H1 (cell line): ENCODE results near the gene PCDHAC1. TPM values are rescaled to one million over a fixed set of nuclear protein-coding genes. Genes with fewer than 3 reads are reported as not detected.

Experiments used
- CTCF ChIA-PET: fragments of 300-600 bp; sonication (Branson Sonifier 250); formaldehyde crosslinking; loops from one replicate; lab custom pipeline; 2021; ENCODE audit not compliant: partially characterized antibody; lab: Charles Lee
- POLR2A ChIA-PET: fragments of 300-600 bp; sonication (Branson Sonifier 250); formaldehyde crosslinking; loops from one replicate; lab custom pipeline; 2021; ENCODE audit warnings: inconsistent platforms; ENCODE audit not compliant: partially characterized antibody; lab: Charles Lee
- DNase-seq, 2 experiments: peaks; one replicate each; pipeline versions ENCODE4 v3.0.0 to v3.0.0-alpha.2; 2010 to 2022; ENCODE audit warnings: low spot score in 2 of 2, low read depth in 1 of 2, mixed read lengths in 1 of 2
- FAIRE-seq: peaks from 2 replicates; lab custom pipeline; 2011; peaks lifted over from hg19 to GRCh38; lab: Jason Lieb, UNC
- H2AFZ ChIP-seq: 2 replicates; pipeline ENCODE4 v1.8.1; 2012; ENCODE audit warnings: low read length, inconsistent platforms
- H2AK5ac ChIP-seq: 2 replicates; pipeline ENCODE4 v1.6.1; 2013; ENCODE audit warnings: low read depth, low read length
- H2BK120ac ChIP-seq: replicated peaks from 2 replicates; pipeline ENCODE3; 2013; ENCODE audit warnings: low read depth, low read length, inconsistent platforms
- H2BK12ac ChIP-seq: 2 replicates; pipeline ENCODE4 v1.6.1; 2013; ENCODE audit warnings: low read depth, low read length
- H2BK15ac ChIP-seq: 2 replicates; pipeline ENCODE4 v1.6.1; 2013; ENCODE audit warnings: low read length
- H2BK20ac ChIP-seq: 2 replicates; pipeline ENCODE4 v1.6.1; 2013; ENCODE audit warnings: low read length
- H2BK5ac ChIP-seq: 2 replicates; pipeline ENCODE4 v1.6.1; 2013; ENCODE audit warnings: low read depth, low read length
- H3K14ac ChIP-seq: 2 replicates; pipeline ENCODE4 v1.6.1; 2013; ENCODE audit warnings: inconsistent platforms; ENCODE audit not compliant: insufficient read length
- H3K18ac ChIP-seq: 2 replicates; pipeline ENCODE4 v1.6.1; 2013; ENCODE audit warnings: low read length; ENCODE audit errors: extremely low read depth
- H3K23ac ChIP-seq: 2 replicates; pipeline ENCODE4 v1.6.1; 2013; ENCODE audit warnings: inconsistent platforms; ENCODE audit not compliant: insufficient read length
- H3K23me2 ChIP-seq: 2 replicates; pipeline ENCODE4 v1.6.1; 2013; ENCODE audit warnings: low read depth, low read length
- H3K27ac ChIP-seq: 2 replicates; pipeline ENCODE4 v1.6.1; 2011; ENCODE audit warnings: low read depth, low read length, inconsistent platforms
- H3K27me3 ChIP-seq, 4 experiments: replicated peaks in 1 of 4; 1 replicate in 1 of 4; 2 replicates in 3 of 4; pipeline versions ENCODE4 v1.6.1 to v1.8.1; 2011 to 2013; ENCODE audit warnings: low read length in 3 of 4, mild to moderate bottlenecking in 3 of 4, inconsistent platforms in 2 of 4, mixed read lengths in 2 of 4, moderate library complexity in 1 of 4; ENCODE audit not compliant: control insufficient read depth in 3 of 4, insufficient read depth in 3 of 4; ENCODE audit errors: extremely low read depth in 1 of 4
- H3K36me3 ChIP-seq, 4 experiments: 2 replicates each; pipeline versions ENCODE4 v1.6.1 to v1.8.1; 2011 to 2013; ENCODE audit warnings: mild to moderate bottlenecking in 4 of 4, low read length in 3 of 4, moderate library complexity in 2 of 4, control low read depth in 1 of 4, inconsistent platforms in 1 of 4; ENCODE audit not compliant: insufficient read depth in 4 of 4, control insufficient read depth in 2 of 4
- H3K4ac ChIP-seq: replicated peaks from 2 replicates; pipeline ENCODE3; 2013; ENCODE audit warnings: low read length, low read depth, mixed read lengths, inconsistent platforms; ENCODE audit not compliant: insufficient read length
- H3K4me1 ChIP-seq, 4 experiments: replicated peaks in 1 of 4; 1 replicate in 1 of 4; 2 replicates in 3 of 4; pipeline versions ENCODE4 v1.6.1 to v1.8.1; 2011 to 2013; ENCODE audit warnings: low read length in 3 of 4, inconsistent platforms in 2 of 4, mixed read lengths in 1 of 4; ENCODE audit not compliant: insufficient read depth in 4 of 4, control insufficient read depth in 3 of 4
- H3K4me2 ChIP-seq, 2 experiments: 2 replicates each; pipeline versions ENCODE4 v1.6.1 to v1.8.1; 2011 to 2013; ENCODE audit warnings: low read depth in 2 of 2, low read length in 2 of 2, control low read depth in 1 of 2, inconsistent platforms in 1 of 2, mild to moderate bottlenecking in 1 of 2; ENCODE audit not compliant: insufficient read depth in 1 of 2
- H3K4me3 ChIP-seq, 4 experiments: fragments of 200-600, 300-600 bp in 1 of 4; sonication (generic), shearing (Covaris generic), sonication (Bioruptor Twin) in 1 of 4; 2 replicates each; pipeline versions ENCODE4 v1.5.1 to v1.8.1; 2011 to 2016; ENCODE audit warnings: low read length in 4 of 4, low read depth in 3 of 4, control low read depth in 2 of 4, inconsistent platforms in 2 of 4, mild to moderate bottlenecking in 2 of 4, mixed read lengths in 1 of 4, moderate library complexity in 1 of 4; ENCODE audit not compliant: insufficient read depth in 2 of 4; ENCODE audit errors: extremely low read depth in 1 of 4
- H3K56ac ChIP-seq: replicated peaks from 2 replicates; pipeline ENCODE3; 2013; ENCODE audit warnings: low read depth, mild to moderate bottlenecking, mixed read lengths, low read length, inconsistent platforms; ENCODE audit not compliant: insufficient read length
- H3K79me1 ChIP-seq: 2 replicates; pipeline ENCODE4 v1.6.1; 2013; ENCODE audit warnings: low read depth, low read length, control low read depth
- H3K79me2 ChIP-seq, 2 experiments: 2 replicates each; pipeline versions ENCODE4 v1.6.1 to v1.8.1; 2012 to 2013; ENCODE audit warnings: low read length in 2 of 2, mild to moderate bottlenecking in 2 of 2, inconsistent platforms in 1 of 2; ENCODE audit not compliant: insufficient read depth in 2 of 2, control insufficient read depth in 1 of 2
- H3K9ac ChIP-seq, 4 experiments: replicated peaks in 1 of 4; 1 replicate in 1 of 4; 2 replicates in 3 of 4; pipeline versions ENCODE4 v1.6.1 to v1.8.1; 2011 to 2013; ENCODE audit warnings: low read depth in 3 of 4, low read length in 3 of 4, control low read depth in 2 of 4, mild to moderate bottlenecking in 2 of 4, moderate library complexity in 2 of 4, inconsistent platforms in 1 of 4; ENCODE audit errors: extremely low read depth in 1 of 4
- H3K9me3 ChIP-seq, 2 experiments: 2 replicates each; pipeline versions ENCODE4 v1.6.1 to v1.8.1; 2012 to 2013; ENCODE audit warnings: mild to moderate bottlenecking in 2 of 2, moderate library complexity in 2 of 2, control low read depth in 1 of 2, inconsistent platforms in 1 of 2, low read depth in 1 of 2, low read length in 1 of 2, mixed read lengths in 1 of 2; ENCODE audit not compliant: insufficient read depth in 2 of 2
- H4K20me1 ChIP-seq, 2 experiments: replicated peaks in 1 of 2; 2 replicates each; pipeline versions ENCODE3 to v1.8.1; 2011 to 2013; ENCODE audit warnings: inconsistent platforms in 2 of 2, low read length in 2 of 2, mild to moderate bottlenecking in 1 of 2; ENCODE audit not compliant: insufficient read depth in 2 of 2, control insufficient read depth in 1 of 2
- H4K5ac ChIP-seq: 2 replicates; pipeline ENCODE4 v1.6.1; 2013; ENCODE audit warnings: low read length, low read depth, mixed read lengths, inconsistent platforms; ENCODE audit not compliant: insufficient read length
- H4K8ac ChIP-seq: 2 replicates; pipeline ENCODE4 v1.8.0; 2013; ENCODE audit warnings: mild to moderate bottlenecking, moderate library complexity, low read length, inconsistent platforms; ENCODE audit not compliant: insufficient read depth; ENCODE audit errors: extremely low read depth
- H4K91ac ChIP-seq: replicated peaks from 2 replicates; pipeline ENCODE3; 2013; ENCODE audit warnings: low read length, mixed read lengths, inconsistent platforms; ENCODE audit not compliant: insufficient read length
- BCL11A ChIP-seq, 2 experiments: IDR thresholded peaks; one replicate each; pipeline ENCODE4 v1.6.1; 2011; ENCODE audit warnings: low read depth in 2 of 2, low read length in 2 of 2, mild to moderate bottlenecking in 2 of 2
- CBX5 ChIP-seq: fragments of 300-800, 300-1000 bp; sonication (generic); IDR thresholded peaks from 2 replicates; pipeline ENCODE4 v1.7.1; 2016; ENCODE audit warnings: antibody characterized with exemption, low read length, low read depth
- CHD2 ChIP-seq: IDR thresholded peaks from 2 replicates; pipeline ENCODE4 v1.6.1; 2012; ENCODE audit warnings: low read length, improper control_type of control experiment
- MAFK ChIP-seq: IDR thresholded peaks from 2 replicates; pipeline ENCODE4 v1.6.1; 2012; ENCODE audit warnings: low read depth, mild to moderate bottlenecking, improper control_type of control experiment, low read length
- PHF8 ChIP-seq: fragments of 200-600 bp; sonication (generic); conservative IDR thresholded peaks from 2 replicates; pipeline ENCODE4 v1.7.1; 2012; ENCODE audit warnings: low read depth, mild to moderate bottlenecking, inconsistent platforms, low read length, moderate library complexity
- RNF2 ChIP-seq: fragments of 200-900, 300-1000 bp; sonication (generic); IDR thresholded peaks from 2 replicates; pipeline ENCODE4 v1.7.1; 2016; ENCODE audit warnings: borderline replicate concordance, low read depth, mild to moderate bottlenecking, antibody characterized with exemption, low read length; ENCODE audit not compliant: poor library complexity, severe bottlenecking; ENCODE audit errors: missing control alignments
- SUZ12 ChIP-seq: fragments of 200-600 bp; sonication (generic); IDR thresholded peaks from 2 replicates; pipeline ENCODE4 v1.6.1; 2012; ENCODE audit warnings: mild to moderate bottlenecking, inconsistent platforms, low read length, moderate library complexity, mixed read lengths
- polyA plus RNA-seq, 7 experiments: library from polyadenylated mRNA; depleted of rRNA in 3 of 7; stranded (reverse) in 5 of 7; unstranded in 2 of 7; fragments of >200 nt in 5 of 7; fragments of 200-250 nt in 2 of 7; gene quantifications; 1 replicate in 5 of 7; 2 replicates in 1 of 7; 4 replicates in 1 of 7; pipeline versions ENCODE4 v1.2.1 to v1.2.3, GENCODE V29; 2011 to 2013; ENCODE audit warnings: missing spikeins in 2 of 7, mixed read lengths in 2 of 7
- total RNA-seq: library from RNA; stranded (reverse); fragmentation: NEBNext Ultra II Directional; extraction: Animal tissue kit (Norgen Biotek cat#: 25700); gene quantifications from 2 replicates; pipeline ENCODE4 v1.2.1, GENCODE V29; 2021
- TF ChIP-seq, protein P1 (sequence below): IDR thresholded peaks from 2 replicates; pipeline ENCODE4 v1.6.1; 2012; ENCODE audit warnings: inconsistent platforms

Gene PCDHAC1
- total and polyA plus RNA-seq, 2 of the 8 experiments (the other 6 are each of a cell fraction or from before 2014, with no cell fraction given) = 2.2 to 4.5 TPM

DNA sequence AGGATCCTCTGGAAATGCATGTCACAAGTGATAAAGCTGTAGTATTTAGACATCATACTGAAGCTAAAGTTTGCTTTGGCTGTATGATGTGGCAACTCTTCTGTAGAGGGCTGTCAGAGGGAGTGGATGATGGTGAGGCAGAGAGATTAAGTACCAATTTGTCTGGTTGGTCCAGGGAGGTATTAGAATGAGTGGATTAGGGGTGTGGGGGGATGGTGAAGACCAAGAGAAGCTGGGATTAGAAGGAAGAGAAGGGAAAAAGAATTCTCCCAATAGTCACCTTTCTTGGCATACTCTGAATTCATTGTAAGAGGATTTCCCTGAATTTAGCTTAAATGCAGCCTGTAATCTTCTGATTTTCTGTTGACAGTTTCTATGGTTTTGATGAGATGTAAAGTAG, 43.8 kb downstream of the PCDHAC1 start:
- H3K79me1 ChIP-seq = no peaks in the 10 kb centered on the region
- CTCF ChIA-PET = interaction anchor here (0.8 to 2.0 kb wide), 9 partner anchors 13 to 87 kb away, joined by 3 to 7 read pairs (median 5); partner anchors contain the start of gene PCDHA13
- H3K56ac ChIP-seq = no peak overlapping the region
- H3K18ac ChIP-seq = no peak overlapping the region
- no peak overlapping the region for H2BK15ac ChIP-seq
- H2AFZ ChIP-seq = no peak overlapping the region
- H3K4me1 ChIP-seq = peaks cover 2 to 11% (median 8%) of the 10 kb centered on the region in 4 experiments; a peak in 5 of 7 replicates
- POLR2A ChIA-PET = interaction anchor here (0.7 to 13.7 kb wide), 5 partner anchors 9 to 39 kb away, joined by 3 to 123 read pairs (median 3); no protein-coding TSS in a partner anchor
- H3K4me2 ChIP-seq = no peak overlapping the region
- no peak overlapping the region for H4K5ac ChIP-seq
- H3K4ac ChIP-seq = no peak overlapping the region
- no peak overlapping the region for H2BK5ac ChIP-seq
- no peak overlapping the region for H4K8ac ChIP-seq
- H2AK5ac ChIP-seq = no peak overlapping the region
- H3K4me3 ChIP-seq = no peak overlapping the region
- TF ChIP-seq PHF8 = no peak
- TF ChIP-seq MAFK = no peak
- no peak for TF ChIP-seq BCL11A (IDR thresholded peaks at IDR 0.05; ENCODE audit: low read depth in 2 of 2, low read length in 2 of 2)
- TF ChIP-seq, protein P1, sequence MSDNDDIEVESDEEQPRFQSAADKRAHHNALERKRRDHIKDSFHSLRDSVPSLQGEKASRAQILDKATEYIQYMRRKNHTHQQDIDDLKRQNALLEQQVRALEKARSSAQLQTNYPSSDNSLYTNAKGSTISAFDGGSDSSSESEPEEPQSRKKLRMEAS = no peak
- no peak for TF ChIP-seq CBX5
- TF ChIP-seq SUZ12 = no peak
- no peak for TF ChIP-seq CHD2
- TF ChIP-seq RNF2 = no peak
- DNase-seq = no peak
- peaks cover 15% of the 10 kb centered on the region for H3K23me2 ChIP-seq
- H3K36me3 ChIP-seq = no peaks in the 10 kb centered on the region
- no peak overlapping the region for H3K14ac ChIP-seq
- no peak overlapping the region for H3K9ac ChIP-seq
- H2BK120ac ChIP-seq = no peak overlapping the region
- no peaks in the 10 kb centered on the region for H3K9me3 ChIP-seq
- peaks cover 0 to 3% of the 10 kb centered on the region in 2 experiments; a peak in 2 of 4 replicates for H3K79me2 ChIP-seq
- FAIRE-seq = no peak
- H2BK20ac ChIP-seq = no peak overlapping the region
- H3K23ac ChIP-seq = no peak overlapping the region
- peaks cover 2 to 25% (median 20%) of the 10 kb centered on the region in 4 experiments for H3K27me3 ChIP-seq
- H4K20me1 ChIP-seq = peaks cover 9 to 18% of the 10 kb centered on the region in 2 experiments
- no peak overlapping the region for H3K27ac ChIP-seq
- H2BK12ac ChIP-seq = no peak overlapping the region
- H4K91ac ChIP-seq = no peak overlapping the region
